ENCODE measurements around the gene C20orf204. TPM values are rescaled to one million over a fixed set of nuclear protein-coding genes. Genes with fewer than 3 reads are reported as not detected.

The C20orf204 gene
- total RNA-seq, 1 experiment from 2014 or later, result 0.08 TPM

DNA sequence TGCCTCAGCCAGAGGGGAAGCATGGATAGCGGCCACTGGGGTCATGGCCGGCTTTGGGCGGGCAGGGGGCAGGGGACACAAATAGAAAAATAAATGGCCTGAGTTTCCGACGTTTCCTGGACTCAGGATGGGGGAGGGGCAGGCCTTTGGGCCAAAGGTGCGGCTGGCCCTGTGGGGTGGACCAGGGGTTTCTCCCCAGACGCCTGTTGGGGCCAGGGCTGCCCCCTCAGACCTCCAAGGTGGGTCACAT, 20.6 kb downstream of the C20orf204 start:
- DNase-seq (ENCODE audit: low spot score), result no peak

DNA sequence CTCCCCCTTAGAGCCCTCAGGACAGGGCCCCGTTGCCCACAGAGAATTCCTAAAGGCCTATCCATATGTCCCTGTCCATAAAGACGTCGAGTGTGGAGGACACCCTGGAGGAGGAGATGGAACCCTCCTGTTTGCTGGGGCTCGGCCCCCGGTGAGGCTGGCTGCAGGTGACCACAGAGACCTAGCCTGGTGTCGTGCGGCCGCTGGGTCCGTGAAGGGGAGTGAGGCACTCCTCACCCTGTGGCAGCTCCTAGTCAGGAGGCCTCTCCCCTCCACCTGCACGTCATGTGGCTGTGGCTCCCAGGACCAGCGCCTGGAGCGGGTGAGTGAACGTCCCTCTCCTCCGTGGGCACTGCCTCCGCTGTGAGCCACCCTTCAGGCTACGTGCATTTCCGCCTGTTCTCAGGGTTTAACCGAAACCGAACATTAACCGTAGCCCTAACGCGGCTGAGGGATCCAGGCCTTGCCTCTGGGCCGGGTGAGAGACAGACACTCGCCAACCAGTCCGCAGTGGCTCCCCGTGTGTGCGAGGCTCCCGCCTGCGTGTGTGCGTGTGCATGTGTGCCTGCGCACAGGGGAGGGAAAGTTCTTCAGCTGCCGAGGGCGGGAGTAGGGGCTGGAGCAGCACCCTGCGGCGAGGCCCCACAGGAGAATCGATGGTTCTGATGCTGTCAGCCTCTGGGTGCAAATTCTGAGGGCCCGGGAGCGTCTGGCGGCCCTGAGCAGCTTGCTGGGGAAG, 21.1 kb downstream of the C20orf204 start:
- no peak for DNase-seq (ENCODE audit: low spot score)

DNA sequence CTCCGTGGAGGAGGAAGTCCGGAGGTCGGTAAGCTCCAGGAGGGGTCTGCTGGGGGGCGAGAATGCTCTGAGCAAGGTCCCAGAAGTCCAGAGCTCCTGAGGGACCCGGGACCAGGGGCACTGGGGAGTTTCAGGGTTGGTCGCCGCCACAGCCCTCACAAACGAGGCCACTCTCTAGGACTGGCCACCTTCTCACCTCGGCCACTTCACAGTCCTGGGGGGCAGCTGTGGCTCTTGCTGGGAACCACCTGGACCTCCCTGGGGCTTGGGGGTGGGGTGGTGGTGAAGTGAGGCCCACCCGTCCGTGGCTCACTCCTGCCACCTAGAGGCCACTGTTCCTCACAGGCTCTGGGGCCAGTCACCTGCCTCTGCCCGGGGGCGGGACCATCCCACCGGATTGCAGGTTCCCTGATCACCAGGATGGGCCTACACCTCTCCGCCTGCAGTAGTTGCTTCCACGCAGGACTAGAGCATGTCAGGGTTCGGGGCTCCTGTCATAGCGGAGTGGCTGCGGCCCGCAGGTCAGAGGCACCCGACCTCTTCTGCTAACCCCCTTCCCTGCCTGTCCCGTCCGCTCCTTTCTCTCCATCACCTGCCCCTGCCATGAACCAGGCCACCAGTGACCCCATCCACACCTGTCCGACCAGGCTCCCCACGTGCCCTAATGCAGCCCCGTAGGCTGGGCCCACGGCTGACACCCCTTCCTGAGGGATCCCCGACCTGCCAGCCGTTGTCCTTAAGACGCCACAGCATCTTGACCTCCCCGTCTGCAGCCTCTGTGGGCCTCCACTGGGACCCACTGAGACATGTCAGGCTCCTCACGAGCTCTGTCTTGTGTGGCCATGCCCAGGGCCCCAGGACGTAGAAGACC, 21.9 kb downstream of the C20orf204 start:
- peak; percentile 59 for DNase-seq (ENCODE audit: low spot score)

DNA sequence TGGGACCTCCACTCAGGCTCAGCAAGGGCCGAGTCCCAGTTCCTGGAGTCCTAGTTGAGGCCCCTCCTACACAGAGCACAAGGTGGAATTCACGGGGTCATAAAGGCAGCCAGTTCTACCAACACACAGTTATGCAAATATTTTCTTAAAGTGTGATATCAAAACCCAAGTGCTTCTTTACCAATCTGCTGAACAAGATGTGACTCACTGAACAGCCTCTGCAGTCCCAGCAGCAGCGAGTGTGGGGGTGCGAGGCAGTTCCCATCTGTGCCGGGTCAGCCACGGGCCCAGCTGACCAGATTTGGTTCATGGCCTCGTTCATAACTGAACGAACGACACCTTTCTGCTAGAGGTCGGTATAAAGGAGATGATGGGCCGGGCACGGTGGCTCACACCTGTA, 22.6 kb downstream of the C20orf204 start:
- no peak for DNase-seq (ENCODE audit: low spot score)

DNA sequence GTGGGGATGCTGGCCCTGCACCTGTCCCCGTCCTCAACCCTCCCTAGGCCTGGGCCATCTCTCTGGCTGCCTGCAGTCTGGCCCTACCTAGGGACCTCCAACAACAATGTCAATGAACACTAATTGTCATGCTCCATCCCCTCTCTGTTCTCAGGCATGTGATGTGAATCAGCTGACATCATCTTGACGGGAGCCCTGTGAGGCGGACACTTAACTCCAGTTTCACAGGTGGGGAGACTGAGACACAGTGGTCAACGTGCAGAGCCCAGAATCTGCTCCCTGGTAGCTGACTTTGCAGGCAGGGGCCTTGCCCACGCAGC, 26.3 kb downstream of the C20orf204 start:
- no peak for DNase-seq (ENCODE audit: low spot score)

DNA sequence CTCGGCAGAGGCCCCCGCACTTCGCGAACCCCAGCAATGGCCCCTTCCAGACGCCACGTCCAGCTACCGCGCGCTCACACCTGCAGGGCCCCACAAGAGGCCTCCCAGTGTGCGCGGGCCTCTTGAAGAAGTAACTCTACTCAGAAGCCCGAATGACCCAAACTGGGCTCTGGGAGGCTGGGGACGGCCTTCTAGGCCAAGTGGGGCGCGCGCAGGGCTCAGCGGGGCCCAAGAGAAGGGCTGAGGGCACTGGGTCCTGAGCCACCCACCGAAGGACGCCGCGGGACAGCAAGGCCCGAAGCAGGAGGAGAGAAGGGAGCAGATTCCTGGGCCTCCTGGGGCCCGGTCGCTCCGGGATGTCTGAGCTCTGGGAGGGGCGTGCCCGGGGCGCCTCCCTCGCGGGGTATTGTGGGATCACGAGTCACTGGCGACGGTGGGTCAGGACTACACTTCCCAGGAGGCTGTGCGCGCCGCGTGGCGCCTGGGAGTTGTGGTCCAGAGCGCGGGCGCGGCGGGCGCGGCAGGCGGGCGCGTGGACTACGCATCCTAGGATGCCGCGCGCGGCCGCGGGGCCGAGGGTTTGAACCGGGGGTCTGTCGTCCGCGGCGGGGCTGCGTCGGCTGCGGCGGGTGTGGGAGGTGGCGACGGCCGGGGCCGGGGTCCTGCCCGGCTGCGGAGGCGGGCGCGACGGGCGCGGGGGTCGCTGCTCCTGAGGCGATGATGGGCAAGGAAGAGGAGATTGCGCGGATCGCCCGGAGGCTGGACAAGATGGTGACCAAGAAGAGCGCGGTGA, 26.8 kb downstream of the C20orf204 start, which contains the start of gene TCEA2:
Gene TCEA2 (plus strand): TSS at position 603 of the 793 bp plus-strand sequence. CDS start 115 bp downstream, at position 718.
- peak; percentile 93 for DNase-seq (ENCODE audit: low spot score)

DNA sequence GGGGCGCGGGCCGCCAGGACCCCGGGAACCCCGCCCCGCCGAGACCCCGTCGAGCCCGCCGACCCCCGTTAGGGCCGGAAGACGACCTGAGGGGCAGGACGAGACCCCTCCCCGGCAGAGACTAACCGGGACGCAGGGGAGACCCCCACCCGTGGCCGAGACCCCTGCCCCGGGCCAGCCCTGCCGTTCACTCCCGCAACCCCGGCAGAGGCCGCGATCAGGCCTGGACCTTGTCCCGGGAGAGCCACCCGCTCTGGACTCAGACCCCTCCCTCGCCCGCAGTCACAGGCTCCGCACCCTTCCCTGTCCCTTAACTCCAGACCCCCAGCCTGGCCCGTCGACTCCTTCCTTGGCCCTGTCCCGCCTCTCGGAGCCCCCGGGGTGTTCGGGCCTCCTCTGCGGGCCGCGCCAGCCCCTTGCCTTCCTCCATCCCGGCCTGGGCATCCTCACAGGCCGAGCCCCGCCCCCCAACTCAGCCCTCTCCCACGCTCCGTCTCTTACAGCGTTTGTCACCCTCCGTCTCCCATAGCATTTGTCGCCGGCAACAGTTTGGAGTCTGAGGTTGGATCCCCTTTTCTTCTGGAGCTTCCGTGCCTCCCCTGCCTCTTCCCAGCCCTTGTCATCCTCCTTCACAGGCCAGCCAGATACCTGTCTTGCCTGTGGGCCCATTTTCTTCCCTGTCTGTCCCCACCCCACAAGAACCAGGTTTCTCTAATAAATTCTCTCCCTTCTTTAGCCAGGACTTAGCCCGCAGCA, 27.6 kb downstream of the C20orf204 start:
- DNase-seq (ENCODE audit: low spot score), result no peak

DNA sequence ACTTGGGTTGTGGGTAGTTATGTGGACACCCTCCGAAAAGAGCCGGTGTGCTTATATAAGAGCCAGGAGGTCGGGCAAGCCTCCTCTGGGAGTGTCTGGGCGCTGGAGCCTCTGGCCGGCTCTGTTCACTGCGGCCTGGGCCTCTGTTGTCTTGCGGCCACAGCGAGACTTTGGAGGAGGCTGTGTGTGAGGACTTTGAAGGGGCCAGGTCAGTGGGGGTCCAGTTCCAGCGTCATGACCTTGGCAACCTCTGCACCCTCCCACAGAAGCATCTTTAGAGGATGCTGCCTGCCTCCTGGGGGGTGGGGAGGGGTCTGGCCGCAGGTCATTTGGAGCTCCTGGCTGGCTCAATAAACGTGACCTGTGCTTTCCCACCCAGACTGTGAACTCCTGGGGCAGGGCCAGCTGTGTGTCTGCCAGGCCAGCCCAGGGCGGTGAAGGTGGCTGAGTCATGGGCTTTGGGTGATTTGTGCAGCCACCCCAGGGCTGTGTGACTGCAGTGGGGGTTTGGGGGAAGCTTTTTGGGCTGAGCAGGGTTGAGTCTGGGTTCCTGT, 28.2 kb downstream of the C20orf204 start:
- peak; percentile 58 for DNase-seq (ENCODE audit: low spot score)

DNA sequence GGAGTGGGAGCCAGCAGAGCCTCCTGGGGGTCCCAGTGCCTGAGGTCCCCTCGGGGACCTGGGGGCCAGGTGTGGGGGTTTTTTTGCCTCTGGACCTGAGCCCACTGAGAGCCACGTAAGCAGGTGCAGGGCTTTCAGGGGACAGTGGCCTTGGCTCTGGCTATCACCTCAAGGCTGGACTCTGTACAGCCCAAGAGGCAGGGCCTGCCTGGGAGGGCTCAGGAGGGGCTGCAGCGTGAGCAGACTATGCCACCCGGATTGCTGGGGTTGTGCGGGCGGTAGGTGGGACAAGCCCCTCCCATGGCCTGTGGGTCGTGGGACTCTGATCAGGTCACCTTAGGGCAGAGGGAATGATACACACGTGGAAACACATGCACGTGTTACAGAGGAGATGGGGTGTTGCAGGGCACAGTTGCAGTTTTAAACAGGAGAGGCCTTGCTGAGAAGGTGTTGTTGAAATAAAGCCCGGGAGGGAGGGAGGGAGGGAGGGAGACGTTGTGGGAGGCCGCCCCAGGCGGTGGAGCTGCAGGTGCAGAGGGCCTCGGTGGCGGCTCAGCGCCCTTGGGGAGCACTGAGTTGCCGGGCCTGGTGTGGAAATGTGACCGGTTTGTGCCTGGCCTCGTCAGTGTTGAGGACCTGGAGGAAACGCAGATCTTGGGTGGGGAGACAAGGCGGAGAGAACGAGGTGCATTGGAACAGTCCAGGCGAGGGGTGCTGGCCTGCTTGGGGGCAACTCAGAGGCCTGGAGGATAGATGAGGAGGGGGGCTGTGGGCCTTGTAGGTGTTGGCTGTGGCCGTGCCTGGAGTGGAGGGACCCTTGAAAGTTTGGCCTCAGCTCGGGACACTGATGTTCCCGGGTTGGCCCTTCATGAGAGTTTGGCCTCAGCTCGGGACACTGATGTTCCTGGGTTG, 29.3 kb downstream of the C20orf204 start:
- DNase-seq (ENCODE audit: low spot score), result no peak

DNA sequence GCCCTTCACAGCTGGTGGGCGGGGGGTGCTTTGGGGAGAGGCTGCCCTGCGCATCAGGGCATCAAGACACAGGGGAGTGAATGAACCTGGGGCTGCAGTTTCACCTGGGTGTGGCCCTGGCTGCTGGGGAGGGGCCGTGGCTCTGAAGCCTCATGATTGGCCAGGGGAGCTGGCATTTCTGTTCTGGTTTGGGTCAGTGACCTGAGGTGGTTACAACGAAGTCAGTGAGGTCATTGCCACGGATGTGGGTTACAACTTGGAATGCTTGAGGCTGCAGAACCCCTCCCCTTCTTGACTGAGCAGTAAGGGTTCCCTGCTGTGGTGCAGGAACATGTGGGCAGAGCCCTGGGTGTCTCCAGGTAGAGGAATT, 30.0 kb downstream of the C20orf204 start:
- DNase-seq (ENCODE audit: low spot score), result peak; percentile 94

DNA sequence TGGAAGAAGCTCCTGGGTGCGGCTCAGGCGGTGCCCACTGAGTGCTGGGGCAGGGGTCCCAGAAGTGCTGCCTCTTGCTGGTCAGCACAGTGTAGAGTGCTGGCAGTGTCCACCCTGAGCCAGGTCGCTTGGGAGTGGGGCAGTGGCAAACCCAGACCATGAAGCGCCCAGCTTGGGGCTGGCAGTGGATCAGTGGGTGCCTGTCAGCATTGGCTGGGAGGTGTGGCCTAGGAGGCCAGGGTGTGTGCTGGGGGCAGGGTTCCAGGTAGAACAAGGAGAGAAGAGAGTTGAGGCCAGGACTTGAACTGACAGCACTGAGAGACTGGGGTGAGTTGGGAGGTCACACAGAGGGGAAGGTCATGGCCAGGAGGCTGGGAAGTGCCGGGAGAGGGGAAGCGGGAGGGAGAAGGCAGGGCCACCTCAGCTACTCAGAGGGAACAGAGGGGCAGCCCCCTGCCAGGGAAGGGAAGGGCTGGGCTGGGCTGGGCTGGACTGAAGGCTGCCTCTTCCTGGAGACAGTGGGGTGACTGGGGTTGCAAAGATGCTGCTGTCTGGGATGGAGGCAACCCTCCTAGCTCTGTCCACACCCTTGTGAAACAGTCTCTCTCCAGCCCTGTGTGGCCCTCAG, 31.1 kb downstream of the C20orf204 start:
- DNase-seq (ENCODE audit: low spot score), result no peak

DNA sequence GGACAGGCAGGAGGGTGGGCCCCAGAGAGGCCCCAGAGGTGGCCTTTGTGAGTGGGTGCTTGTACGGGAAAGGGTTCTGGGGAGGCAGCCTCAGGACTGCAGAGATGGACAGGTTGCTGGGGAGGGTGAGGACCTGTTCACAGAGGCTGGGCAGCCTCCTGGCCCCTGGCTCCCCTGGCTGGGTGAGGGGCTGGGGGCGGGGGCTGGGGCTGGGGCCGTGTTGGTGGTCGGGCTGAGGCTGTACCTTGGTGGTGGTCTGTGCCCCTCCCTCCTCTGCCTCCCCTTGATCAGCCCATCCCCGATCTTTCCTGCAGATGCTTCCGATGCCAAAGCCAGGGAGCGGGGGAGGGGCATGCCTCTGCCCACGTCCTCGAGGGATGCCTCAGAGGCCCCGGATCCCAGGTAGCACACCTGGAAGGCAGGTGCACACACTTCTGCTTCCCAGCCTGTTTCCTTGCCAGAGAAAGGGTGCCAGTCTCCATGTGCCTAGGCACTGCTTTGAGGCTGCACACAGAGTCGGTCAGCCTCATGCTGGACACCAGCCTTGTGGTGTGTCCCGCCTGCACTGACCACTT, 31.8 kb downstream of the C20orf204 start:
- DNase-seq (ENCODE audit: low spot score), result no peak

DNA sequence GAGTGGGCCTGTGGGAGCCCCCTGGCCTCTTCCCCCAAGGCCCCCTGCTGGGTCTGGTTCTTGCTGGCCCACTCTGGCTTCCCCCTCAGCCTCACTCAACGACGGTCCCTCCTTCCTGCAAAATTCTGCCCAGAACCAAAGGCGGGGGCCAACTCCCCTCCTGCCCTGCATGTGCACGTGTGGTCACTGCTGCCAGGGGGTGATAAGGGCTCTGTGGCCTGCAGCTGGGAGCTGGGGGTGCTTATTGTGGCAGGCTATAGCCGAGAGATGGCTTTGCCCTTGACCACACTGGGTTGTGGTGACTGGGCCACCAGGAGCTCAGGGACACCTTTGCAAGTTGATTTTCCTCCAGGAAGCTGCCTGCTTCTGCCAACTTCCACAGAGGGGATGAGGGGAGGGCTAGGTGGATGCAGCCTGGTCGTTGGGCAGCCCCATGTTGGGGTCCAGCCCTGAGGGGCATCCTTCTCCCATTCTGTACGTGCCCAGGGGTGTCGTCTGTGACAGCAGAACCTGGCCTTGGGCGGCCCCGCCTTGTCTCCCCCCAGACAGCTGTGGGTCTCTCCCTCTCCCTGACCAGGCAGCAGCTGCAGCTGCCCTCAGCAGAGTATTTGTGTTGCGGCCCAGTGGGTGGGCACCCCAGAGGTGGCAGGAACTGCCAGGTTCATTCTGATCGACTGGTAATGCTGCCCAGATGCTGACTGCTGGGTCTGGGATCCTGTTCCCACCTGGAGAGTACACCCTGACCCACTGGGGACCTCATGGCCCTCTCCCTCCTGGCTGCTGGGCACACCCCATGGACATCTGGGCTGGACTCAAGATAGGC, 32.6 kb downstream of the C20orf204 start:
- DNase-seq (ENCODE audit: low spot score), result no peak

DNA sequence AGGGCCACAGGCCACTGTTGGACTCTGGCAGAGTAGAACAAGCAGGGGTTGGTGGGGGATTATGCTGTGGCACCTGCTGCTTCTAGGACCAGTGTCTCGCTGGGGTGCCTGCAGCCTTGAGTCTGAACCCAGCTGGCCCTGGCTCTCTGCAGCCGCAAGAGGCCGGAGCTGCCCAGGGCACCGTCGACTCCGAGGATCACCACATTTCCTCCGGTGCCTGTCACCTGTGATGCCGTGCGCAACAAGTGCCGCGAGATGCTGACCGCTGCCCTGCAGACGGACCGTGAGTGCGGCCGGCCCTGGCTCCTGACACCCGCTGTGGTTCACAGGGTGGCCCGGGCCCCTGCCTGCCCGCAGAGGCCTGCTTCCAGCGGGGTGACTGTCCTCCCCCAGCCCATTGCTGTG, 33.2 kb downstream of the C20orf204 start:
- no peak for DNase-seq (ENCODE audit: low spot score)

DNA sequence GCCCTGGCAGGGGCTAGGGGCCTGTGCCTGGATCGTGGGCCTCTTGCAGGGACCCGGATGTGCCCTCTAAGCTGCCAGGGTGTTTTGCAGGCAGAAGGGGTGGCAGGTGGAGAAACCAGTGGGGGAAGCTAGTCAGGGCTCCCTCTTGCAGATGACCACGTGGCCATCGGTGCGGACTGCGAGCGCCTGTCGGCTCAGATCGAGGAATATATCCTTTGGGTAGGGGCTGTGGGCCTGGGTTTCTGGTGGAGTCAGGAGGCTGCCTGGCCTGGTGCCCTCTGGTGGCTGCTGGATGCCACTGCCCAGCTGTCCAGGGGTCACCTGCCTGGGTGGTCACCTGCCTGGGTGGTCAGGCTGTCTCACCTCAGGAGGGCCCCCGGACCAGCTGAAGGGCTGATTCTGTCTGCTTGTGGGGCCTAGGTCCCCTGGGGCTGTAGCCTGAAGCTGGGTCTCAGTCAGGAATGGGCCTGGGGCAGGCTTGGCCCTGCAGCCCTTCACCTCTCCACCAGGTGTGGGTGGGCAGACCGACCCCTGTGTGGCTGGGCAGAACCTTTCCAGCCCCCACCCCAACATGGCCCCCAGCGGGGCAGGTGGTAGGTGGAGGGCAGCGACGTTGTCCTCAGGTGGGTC, 33.7 kb downstream of the C20orf204 start:
- no peak for DNase-seq (ENCODE audit: low spot score)

DNA sequence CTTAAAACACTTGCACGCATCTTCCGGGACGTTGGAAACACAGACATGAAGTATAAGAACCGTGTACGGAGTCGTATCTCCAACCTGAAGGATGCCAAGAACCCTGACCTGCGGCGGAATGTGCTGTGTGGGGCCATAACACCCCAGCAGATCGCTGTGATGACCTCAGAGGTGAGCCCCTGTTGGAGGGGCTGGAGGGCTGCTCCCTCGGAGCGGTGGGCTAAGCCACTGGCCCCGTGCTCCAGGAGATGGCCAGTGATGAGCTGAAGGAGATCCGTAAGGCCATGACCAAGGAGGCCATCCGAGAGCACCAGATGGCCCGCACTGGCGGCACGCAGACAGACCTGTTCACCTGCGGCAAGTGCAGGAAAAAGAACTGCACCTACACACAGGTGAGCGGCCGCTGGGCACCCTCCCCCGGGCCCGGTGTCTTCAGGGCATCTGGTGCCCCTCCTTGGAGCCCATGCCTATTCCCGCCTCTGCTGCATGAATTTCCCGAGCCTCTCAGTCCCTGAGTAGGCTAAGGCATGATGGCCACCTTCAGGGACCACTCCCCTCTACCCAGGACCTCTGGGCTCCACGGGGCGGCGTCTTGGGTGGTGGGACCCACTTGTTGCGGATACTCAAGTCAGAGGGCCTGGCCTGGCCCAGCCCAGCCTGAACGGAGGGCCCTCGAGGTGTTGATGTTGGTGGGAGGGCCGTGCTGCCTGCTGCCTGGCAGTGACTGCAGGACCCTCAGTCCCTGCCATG, 34.4 kb downstream of the C20orf204 start:
- DNase-seq (ENCODE audit: low spot score), result no peak

All from H4 (cell line).